H4 (cell line): ENCODE data around the gene DHX9. TPM values are rescaled to one million over a fixed set of nuclear protein-coding genes. Genes with fewer than 3 reads are reported as not detected.

ENCODE experiments used
- DNase-seq: peaks from one replicate; pipeline ENCODE4 v3.0.0-alpha.2; 2015; ENCODE audit warnings: low spot score
- total RNA-seq: library from RNA; depleted of rRNA; stranded (reverse); fragments of >200 nt; shearing (Covaris generic); gene quantifications from 2 replicates; pipeline ENCODE4 v1.2.3, GENCODE V29; 2014; rRNA removed

Gene DHX9
- 114 and 142 TPM in 2 replicates for total RNA-seq

DNA sequence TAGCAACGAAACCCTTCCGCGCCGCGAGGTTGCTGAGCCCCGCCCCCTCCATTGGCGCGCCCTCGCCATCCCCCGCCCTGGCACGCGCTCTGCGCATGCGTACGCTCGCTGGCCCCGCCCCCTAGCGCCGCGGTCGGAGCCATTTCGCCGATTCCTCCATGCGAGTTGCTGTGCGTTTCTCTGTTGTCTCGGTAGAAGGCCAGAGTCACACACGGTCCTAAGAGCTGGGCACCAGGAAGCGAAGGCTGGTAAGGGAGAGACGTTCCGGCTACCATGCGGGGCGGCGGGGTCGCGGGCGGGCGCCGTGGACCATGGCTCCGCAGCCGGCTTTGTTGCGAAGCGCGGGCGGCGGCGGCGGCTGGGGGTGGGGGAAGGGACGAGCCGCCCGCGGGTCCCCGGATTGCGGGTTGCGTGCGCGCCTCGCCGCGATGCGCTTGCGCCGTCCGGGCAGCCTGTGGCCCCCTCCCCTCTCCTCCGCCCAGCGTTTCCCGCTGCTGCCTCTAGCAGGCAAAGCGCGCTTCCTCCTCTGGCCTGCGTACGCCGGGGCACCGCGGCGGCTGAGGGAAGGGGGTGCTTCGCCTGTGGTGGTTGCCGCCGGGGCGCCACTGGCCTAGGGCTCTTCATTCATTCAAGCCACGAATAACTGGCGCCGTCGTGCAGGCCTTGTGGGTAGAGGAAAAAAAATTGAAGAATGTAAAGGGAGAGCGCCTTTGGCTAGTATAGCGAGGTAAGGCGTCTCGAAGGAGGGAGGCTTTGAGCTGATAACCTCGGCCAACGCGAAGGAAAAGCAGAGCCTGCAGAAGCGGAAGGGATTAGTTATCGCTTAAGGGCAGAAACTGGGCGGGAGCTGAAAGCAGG lies at the start of gene DHX9:
Gene DHX9, plus strand, starts transcription at position 139 of the 858 bp plus-strand sequence. CDS start 3,220 bp downstream, outside the sequence.
- peak; percentile 86 for DNase-seq

DNA sequence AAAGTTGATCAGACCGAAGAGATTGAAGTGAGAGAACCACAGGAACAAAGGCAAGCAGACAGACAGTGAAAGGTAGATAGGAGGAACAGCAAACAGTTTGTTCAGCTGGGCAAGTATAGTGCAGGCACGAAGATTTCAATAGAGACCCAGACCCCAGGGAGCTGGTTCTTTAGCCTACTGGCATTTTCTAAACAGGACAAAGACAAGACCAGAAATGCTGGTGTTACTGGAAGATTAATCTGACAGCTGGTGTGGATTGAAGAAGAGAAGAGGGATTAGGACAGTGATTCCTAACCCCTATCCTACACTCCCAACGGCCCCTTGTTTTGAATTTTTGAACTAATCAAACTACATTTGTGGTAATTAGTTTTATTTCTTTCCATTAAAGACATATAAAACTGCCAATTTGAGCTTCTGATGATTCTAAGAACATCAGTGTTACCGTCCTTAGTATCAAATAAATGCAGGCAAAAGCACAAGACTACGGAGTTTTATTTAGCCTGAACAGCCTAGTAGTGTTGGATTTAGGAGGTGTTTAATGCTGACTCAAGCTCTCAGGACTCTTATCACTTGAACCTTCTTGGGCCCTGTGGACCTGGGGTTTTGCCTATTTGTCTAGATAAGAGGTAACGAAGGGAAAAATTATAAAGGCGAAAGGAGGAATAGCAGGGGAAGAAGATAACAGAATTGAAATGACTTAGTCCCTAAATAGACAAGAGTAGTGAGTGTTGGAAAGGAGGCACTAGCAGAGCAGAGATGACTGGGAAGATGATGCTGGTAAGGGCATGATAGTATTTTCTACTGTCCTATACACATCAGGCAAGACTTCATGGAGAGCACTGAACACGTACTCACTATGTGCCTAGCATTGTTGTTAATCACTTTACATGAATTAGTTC lies 47.6 kb upstream of the DHX9 start:
- no peak for DNase-seq

DNA sequence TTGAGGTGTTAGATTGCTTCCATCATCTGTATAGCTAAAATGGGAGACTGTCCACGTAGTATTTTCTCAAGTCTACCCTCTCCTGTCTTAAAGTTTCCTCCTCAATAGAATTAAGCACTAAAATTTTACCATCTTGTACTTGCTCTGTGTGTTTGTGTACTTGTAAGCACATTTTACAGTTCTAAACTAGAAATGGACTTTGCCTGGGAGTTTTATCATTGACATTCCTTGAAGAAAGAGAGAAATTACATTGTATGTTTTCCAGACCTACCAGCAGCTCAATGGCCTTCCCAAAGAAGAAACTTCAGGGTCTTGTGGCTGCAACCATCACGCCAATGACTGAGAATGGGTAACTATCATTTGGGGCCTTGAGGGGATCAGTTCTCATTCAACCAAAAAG lies 45.1 kb upstream of the DHX9 start:
- DNase-seq = no peak

DNA sequence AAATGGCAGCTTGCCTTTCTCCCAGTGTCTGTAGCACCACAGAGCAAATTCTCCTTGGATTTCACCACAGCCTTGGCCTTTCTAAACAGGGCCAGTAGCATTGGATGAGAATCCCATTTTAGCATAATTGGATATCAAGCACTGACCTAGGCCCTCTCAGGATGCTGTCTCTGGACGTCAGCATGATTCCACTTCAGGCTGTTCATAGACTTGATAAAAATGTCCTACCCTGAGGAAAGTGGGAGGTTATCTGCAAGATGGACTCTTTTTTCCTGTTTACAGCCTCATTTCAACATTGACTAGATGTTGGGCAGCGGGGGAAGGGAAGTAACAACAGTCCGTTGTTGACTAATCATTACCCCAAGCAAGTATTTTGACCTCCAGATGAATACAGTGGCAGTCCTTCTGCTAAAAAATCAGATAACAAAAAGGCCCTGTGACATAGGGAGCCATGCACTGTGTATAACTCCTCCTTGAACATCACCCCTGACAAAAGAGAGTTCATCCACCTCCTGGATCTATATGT lies 44.4 kb upstream of the DHX9 start:
- DNase-seq = no peak

DNA sequence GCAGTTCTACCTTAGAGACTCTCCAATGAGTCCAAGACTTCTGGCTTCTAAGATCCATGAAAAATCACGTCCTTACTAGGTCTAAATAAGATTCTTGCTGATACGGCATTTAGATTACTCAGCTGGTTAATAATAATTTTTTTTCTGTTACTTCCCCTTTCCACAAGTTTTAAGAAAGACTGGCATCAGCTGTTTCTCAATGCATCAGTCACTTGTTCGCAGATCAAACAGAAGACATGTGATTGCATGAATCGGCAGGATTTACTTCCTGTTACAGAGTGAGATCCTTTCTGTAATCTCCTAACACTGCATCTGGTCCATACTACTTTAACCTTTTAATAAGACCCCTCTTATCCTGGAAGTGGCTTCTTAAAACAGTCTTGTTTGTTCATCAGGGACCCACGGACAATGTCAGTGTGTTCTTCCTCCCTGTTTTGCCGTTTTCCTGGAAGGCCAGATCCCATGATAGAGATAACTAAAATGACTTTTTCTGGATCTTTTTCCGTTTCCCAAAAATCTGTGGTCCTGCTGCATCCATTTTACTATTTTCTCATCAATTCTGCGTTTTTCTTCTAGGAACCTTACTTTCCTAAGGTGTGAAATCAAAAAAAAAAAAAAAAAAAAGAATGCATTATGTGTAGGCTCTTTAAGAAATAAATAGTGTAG lies 43.5 kb upstream of the DHX9 start:
- DNase-seq = no peak

DNA sequence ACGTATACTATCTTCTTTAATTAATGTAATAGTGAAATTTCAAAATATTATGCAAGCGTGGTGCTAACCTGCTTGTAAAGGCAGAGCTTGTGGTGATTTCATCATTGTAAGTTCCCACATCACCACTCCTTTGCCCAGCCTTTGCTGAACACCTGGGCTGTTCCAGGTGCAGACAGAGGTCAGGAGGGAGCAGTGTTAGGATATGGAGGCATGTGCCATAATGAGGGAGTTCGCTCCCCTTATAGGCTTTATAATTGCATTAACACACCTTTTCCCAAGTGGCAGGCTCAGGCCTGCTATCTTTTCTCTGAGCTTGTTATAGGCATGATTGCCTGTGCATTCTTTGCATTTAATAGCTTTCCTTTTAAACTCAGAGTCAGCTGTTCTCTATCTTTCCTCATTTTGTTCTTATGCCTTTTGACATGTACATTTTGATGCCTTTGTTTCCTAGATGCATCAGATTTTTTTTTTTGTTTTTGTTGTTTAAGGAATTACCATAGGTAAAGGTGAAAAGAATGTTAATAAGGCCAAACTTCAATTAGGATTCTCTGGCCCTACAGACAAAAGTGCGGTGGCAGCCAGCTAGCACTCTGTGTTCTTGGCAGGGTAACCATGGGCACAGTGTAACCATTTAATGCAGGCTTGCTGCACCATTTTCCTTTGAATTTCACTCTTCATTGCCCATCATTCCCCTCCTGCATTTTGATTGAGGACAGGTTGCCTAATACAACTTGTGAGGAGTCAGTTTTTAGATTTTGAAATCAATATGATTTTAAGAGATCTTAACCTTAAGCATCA lies 36.9 kb upstream of the DHX9 start:
- no peak for DNase-seq

DNA sequence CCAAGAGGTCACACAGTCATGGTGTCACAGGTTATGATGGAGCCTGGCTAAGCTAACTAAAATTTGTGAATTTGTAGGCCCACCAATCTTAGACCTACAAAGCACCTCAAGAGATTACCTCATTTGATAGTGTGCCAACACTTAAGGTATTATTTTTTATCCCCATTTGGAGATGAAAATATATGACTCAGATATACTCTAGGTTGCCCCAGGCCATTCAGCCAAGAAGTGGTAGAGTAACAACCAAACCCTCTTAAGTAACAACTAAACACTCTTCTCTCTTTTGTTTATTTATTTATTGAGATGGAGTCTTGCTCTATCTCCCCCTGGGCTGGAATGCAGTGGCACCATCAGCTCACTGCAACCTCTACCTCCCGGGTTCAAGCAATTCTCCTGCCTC lies 35.3 kb upstream of the DHX9 start:
- DNase-seq = no peak

DNA sequence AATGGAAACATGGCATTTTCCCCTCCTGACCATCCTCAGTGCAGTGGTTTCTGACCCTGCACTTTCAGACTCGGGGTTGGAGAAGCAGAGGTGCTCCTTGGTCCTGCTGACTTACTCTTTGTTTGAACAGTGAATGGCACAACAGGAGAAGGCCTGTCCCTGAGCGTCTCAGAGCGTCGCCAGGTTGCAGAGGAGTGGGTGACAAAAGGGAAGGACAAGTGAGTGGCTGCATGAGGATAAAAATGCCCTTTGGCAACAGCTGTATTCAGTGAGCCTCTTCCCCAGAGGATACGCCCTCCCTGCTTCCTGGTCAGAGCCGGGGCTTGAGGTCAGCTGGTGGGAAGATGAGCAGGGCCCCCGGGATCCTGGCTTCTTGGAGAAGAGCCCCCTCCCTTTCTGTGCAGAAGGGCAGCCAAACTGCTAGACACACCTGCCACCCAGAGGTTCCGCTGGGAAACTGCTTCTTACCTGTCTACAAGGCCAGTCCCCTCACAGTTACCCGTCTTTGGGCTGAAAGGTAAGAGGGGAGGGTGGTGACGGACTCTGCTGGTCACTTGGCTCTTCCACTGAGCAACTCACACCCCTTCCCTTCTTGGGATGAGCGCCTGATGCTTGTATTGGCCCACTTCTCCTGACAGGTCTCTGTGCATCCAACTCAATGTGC lies 33.0 kb upstream of the DHX9 start:
- DNase-seq = no peak

DNA sequence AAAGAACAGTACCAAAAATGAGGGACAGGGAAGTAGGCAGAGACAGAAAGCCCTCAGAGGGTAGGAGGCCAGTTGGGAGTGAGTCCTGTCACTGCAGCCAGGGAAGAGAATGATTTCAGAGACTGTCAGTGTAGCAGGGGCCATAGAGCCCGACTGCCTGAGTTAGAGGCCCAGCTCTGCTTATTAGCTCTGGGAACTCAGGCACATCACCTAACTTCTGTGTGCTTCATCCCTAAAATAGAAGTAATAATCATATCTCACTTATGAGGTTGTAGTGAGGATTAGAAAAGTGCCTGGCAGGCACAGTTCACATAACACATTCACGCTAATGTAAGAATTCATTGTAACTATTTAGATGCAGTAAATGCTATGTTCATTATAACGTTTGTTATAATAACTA lies 31.2 kb upstream of the DHX9 start:
- no peak for DNase-seq

DNA sequence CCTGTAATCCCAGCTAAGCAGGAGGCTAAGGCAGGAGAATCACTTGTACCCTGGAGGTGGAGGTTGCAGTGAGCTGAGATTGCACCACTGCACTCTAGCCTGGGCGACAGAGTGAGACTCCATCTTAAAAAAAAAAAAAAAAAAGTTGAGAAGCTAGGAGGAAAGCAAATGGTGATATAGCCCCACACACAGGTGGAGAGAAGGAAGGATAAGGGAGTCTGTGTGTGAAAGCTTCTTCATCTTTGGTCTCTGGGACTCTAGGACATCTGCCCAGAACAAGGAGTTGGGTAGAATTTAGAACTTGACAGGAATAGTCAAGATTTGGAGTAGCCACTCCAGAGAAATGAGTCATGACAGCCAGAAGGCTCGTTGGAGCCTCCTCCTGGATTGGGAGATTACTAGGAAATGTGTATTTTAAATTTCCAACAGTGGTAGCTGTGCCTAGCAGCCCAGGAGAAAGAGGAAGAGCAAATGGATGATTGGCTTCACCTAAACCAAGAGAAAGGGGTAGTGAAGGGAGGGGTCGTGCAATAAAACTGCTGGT lies 29.7 kb upstream of the DHX9 start:
- no peak for DNase-seq

DNA sequence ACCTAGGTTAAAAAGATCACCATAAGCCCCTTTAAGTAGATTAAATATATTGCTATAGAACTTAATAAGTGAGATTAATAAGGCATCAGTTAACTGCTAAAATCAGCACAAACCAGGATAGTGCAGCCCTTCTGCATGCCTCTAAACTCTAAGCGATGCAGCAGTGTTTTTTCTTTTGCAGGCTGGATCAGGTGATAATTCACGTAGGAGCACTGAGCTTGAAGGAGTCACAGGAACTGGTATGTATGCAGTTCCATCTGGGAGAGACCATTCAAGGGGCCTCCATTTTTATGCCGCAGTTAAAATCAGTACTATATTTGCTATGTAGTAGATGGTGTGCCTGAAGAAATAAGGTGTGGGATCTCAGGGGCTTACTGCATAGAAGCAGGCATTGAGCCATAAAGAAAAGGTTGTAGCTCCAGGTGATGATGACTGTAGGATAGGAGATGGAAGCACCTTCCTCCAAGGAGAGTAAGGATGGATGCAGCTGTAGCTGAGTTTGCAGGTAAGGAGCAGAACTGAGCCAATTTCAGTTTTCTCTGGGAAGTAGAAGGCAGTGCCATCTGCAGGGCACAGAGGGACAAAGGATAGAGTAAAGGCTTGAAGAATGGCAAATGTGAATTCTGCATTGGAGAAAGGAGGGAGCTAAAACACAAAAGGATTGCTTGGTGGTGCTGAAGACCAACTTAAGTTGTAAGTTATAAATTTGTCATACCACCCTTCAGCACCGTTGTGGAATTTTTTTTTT lies 27.0 kb upstream of the DHX9 start:
- no peak for DNase-seq

DNA sequence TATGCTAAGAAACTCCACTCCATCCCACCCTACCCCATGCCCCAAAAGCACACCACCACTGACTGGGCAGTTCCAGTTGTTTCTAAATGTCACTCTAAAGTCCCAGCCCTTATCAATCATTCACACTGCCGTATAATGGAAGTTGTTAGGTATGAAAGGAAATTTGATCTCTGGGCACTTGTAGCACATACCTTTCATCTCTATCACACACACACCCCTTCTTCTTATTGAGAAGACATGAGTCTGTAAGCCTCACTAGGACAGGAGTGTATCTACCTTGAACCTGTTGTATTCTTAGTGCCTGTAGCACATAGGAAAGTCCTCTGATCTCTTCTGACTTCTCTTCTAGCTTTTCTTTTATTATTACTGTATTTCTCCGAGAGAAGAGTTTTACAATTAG lies 22.3 kb upstream of the DHX9 start:
- DNase-seq = no peak

DNA sequence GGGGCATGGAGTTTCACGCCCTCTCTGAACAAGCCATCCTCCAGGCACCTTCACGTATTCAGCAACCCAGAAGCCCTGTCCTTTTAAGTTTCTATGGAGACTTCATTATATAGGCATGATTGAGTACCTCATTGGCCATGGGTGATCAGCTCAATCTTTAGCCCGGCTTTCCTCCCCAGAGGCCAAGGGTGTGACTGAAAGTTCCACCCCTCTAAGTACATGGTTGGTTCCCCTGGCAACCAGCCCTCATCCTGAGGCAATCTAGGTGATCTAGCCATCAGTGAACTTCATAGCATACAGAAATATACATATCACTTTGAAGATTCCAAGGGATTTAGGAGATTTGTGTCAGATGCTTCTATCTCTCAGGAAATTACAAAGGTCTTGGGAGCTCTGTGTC lies 21.3 kb upstream of the DHX9 start:
- no peak for DNase-seq

DNA sequence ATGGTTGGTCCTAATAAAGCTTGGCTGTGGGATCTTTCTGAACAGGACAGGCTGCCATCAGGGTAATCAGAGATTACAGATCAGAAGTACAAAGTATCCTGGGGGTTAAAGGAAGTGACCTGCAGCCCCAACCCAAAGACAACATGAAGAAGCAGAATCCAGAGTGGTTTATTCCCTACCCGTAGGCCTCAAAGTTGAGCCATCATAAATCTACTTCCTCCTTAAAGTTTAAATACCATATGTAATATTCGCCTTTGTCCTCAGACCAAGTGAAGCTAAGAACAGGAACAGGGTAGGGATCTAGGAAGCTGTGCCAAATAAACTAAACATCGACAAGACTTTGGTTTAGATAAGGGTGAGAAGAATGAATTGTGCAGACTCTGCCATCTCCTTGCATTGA lies 15.9 kb upstream of the DHX9 start:
- no peak for DNase-seq

DNA sequence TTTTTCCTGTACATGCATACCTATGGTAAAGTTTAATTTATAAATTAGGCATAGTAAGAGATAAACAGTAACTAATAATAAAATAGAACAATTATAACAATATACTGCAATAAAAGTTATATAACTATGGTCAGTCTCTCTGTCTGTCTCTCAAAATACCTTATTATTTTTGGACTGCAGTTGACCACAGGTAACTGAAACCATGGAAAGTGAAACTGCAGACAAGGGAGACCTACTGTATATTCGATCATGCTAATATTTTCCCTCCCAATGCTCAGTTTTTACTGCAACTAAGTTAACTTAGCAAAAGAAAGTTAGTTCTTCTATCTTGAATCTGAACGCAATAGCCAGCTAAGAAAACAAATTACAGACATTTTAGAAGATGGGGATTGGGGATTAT lies 12.3 kb upstream of the DHX9 start:
- DNase-seq = no peak

DNA sequence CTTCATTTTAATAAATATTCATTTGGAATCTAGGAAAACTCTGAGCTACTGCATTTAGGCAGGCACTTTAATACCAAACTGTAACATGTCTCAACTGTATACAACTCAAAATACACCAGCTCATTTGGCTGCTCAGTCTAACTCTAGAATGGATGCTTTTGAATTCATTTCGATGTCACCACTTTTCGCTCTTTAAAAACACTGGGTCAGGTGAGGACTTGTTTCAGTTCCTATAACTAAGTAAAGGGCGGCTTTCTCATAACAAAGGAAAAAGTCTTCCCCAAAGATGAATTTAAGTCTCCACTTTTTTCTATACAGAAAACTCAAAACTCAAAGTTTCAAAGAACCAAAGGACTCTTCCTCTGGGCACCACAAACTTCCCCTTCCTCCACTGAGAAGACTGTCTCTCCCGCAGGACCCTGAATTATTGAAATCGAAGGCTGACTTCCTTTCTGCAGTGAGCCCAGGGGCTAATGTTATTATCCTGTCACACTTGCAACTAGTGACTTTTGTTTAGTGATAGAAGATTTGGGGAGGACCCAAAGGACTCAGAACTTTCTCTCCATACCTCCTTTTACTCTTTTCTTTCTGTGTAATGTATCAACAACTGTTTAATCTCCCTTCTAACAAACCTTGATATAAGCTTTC lies 9.7 kb upstream of the DHX9 start:
- no peak for DNase-seq

DNA sequence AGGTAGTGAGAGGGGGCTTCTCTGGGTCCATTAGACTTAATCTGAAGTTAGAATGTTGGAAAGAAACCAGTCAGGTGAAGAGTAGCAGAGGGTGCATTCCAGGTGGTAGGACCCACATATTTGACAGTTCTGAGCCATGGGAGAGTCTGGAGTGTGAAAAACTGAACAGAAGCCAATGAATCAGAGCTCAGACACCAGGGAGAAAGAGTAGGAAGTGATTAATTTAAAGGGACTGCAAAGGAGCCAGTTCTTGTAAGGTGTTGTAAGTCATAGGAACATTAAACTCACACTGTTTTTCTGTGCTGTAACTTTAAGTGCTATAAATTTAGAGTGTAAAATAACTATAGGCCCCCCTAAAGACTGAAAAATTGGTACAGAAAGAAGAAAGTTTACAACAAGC lies 5.9 kb upstream of the DHX9 start:
- DNase-seq = no peak

DNA sequence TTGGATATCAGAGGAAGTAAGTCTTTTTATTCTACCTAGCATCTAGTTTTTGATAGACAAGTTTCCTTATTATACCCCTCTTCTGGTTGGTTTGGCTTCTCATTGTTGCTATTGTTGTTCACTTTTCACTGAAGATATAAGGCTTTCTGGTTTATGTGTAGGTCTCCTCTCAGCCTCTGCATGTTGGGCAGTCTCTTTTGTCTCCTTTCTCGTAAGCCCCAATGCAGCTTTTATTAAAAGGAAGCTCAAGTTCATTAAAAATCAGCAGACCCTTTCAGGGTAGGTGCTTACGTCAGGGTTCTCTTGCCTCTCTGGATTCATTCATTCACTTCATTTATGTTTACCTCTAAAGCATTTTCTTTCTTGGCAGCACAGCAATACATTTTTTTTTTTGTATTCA lies 4.8 kb upstream of the DHX9 start:
- no peak for DNase-seq

DNA sequence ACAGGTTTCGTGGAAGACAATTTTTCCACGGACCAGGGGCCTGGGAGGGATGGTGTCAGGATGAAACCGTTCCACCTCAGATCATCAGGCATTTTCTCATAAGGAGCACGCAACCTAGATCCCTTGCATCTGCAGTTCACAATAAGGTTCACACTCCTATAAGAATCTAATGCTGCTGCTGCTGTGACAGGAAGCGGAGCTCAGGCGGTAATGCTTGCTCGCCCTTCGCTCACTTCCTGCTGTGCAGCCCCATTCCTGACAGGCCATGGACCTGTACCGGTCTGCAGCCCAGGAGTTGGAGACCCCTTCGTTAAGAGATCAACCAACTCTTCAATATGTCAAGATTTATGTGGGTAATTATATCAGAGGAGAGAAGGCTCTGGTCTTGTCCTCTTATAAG lies 3.3 kb upstream of the DHX9 start:
- DNase-seq = no peak
